Stomach (tissue), 4 donors: ENCODE data around the gene ATRX.

ENCODE experiments used
- CTCF ChIP-seq, 7 experiments: fragments of 450-650 bp in 4 of 7; fragments of 200-600 bp in 3 of 7; sonication (generic) in 3 of 7; IDR thresholded peaks; one replicate each; pipeline ENCODE4 v1.5.1; 2016 to 2019; ENCODE audit warnings: antibody characterized with exemption in 7 of 7, control low read depth in 2 of 7, mild to moderate bottlenecking in 1 of 7
- EP300 ChIP-seq: sonication (generic); formaldehyde crosslinking; IDR thresholded peaks from one replicate; pipeline ENCODE4 v1.6.1; 2017; ENCODE audit warnings: antibody characterized with exemption

GRCh38 chrX:77484045-77484444 is 302.0 kb downstream of the ATRX start:
- no peak for TF ChIP-seq EP300
- no peak for TF ChIP-seq CTCF (IDR thresholded peaks at IDR 0.05)
